H1 (cell line): ENCODE results near the gene NEDD8. TPM values are rescaled to one million over a fixed set of nuclear protein-coding genes. Genes with fewer than 3 reads are reported as not detected.
A peak's percentile ranks its signal among the peaks of the same experiment; 100 is the strongest.

Experiments
- CTCF ChIA-PET: fragments of 300-600 bp; sonication (Branson Sonifier 250); formaldehyde crosslinking; loops from one replicate; lab custom pipeline; 2021; ENCODE audit not compliant: partially characterized antibody; lab: Charles Lee
- POLR2A ChIA-PET: fragments of 300-600 bp; sonication (Branson Sonifier 250); formaldehyde crosslinking; loops from one replicate; lab custom pipeline; 2021; ENCODE audit warnings: inconsistent platforms; ENCODE audit not compliant: partially characterized antibody; lab: Charles Lee
- DNase-seq, 2 experiments: peaks; one replicate each; pipeline versions ENCODE4 v3.0.0 to v3.0.0-alpha.2; 2010 to 2022; ENCODE audit warnings: low spot score in 2 of 2, low read depth in 1 of 2, mixed read lengths in 1 of 2
- FAIRE-seq: peaks from 2 replicates; lab custom pipeline; 2011; peaks lifted over from hg19 to GRCh38; lab: Jason Lieb, UNC
- H2AFZ ChIP-seq: 2 replicates; pipeline ENCODE4 v1.8.1; 2012; ENCODE audit warnings: low read length, inconsistent platforms
- H2AK5ac ChIP-seq: 2 replicates; pipeline ENCODE4 v1.6.1; 2013; ENCODE audit warnings: low read depth, low read length
- H2BK120ac ChIP-seq: replicated peaks from 2 replicates; pipeline ENCODE3; 2013; ENCODE audit warnings: low read depth, low read length, inconsistent platforms
- H2BK12ac ChIP-seq: 2 replicates; pipeline ENCODE4 v1.6.1; 2013; ENCODE audit warnings: low read depth, low read length
- H2BK15ac ChIP-seq: 2 replicates; pipeline ENCODE4 v1.6.1; 2013; ENCODE audit warnings: low read length
- H2BK20ac ChIP-seq: 2 replicates; pipeline ENCODE4 v1.6.1; 2013; ENCODE audit warnings: low read length
- H2BK5ac ChIP-seq: 2 replicates; pipeline ENCODE4 v1.6.1; 2013; ENCODE audit warnings: low read depth, low read length
- H3K14ac ChIP-seq: 2 replicates; pipeline ENCODE4 v1.6.1; 2013; ENCODE audit warnings: inconsistent platforms; ENCODE audit not compliant: insufficient read length
- H3K18ac ChIP-seq: 2 replicates; pipeline ENCODE4 v1.6.1; 2013; ENCODE audit warnings: low read length; ENCODE audit errors: extremely low read depth
- H3K23ac ChIP-seq: 2 replicates; pipeline ENCODE4 v1.6.1; 2013; ENCODE audit warnings: inconsistent platforms; ENCODE audit not compliant: insufficient read length
- H3K23me2 ChIP-seq: 2 replicates; pipeline ENCODE4 v1.6.1; 2013; ENCODE audit warnings: low read depth, low read length
- H3K27ac ChIP-seq: 2 replicates; pipeline ENCODE4 v1.6.1; 2011; ENCODE audit warnings: low read depth, low read length, inconsistent platforms
- H3K27me3 ChIP-seq, 4 experiments: replicated peaks in 1 of 4; 1 replicate in 1 of 4; 2 replicates in 3 of 4; pipeline versions ENCODE4 v1.6.1 to v1.8.1; 2011 to 2013; ENCODE audit warnings: low read length in 3 of 4, mild to moderate bottlenecking in 3 of 4, inconsistent platforms in 2 of 4, mixed read lengths in 2 of 4, moderate library complexity in 1 of 4; ENCODE audit not compliant: control insufficient read depth in 3 of 4, insufficient read depth in 3 of 4; ENCODE audit errors: extremely low read depth in 1 of 4
- H3K36me3 ChIP-seq, 4 experiments: 2 replicates each; pipeline versions ENCODE4 v1.6.1 to v1.8.1; 2011 to 2013; ENCODE audit warnings: mild to moderate bottlenecking in 4 of 4, low read length in 3 of 4, moderate library complexity in 2 of 4, control low read depth in 1 of 4, inconsistent platforms in 1 of 4; ENCODE audit not compliant: insufficient read depth in 4 of 4, control insufficient read depth in 2 of 4
- H3K4ac ChIP-seq: replicated peaks from 2 replicates; pipeline ENCODE3; 2013; ENCODE audit warnings: low read length, low read depth, mixed read lengths, inconsistent platforms; ENCODE audit not compliant: insufficient read length
- H3K4me1 ChIP-seq, 4 experiments: replicated peaks in 1 of 4; 1 replicate in 1 of 4; 2 replicates in 3 of 4; pipeline versions ENCODE4 v1.6.1 to v1.8.1; 2011 to 2013; ENCODE audit warnings: low read length in 3 of 4, inconsistent platforms in 2 of 4, mixed read lengths in 1 of 4; ENCODE audit not compliant: insufficient read depth in 4 of 4, control insufficient read depth in 3 of 4
- H3K4me2 ChIP-seq, 2 experiments: 2 replicates each; pipeline versions ENCODE4 v1.6.1 to v1.8.1; 2011 to 2013; ENCODE audit warnings: low read depth in 2 of 2, low read length in 2 of 2, control low read depth in 1 of 2, inconsistent platforms in 1 of 2, mild to moderate bottlenecking in 1 of 2; ENCODE audit not compliant: insufficient read depth in 1 of 2
- H3K4me3 ChIP-seq, 4 experiments: fragments of 200-600, 300-600 bp in 1 of 4; sonication (generic), shearing (Covaris generic), sonication (Bioruptor Twin) in 1 of 4; 2 replicates each; pipeline versions ENCODE4 v1.5.1 to v1.8.1; 2011 to 2016; ENCODE audit warnings: low read length in 4 of 4, low read depth in 3 of 4, control low read depth in 2 of 4, inconsistent platforms in 2 of 4, mild to moderate bottlenecking in 2 of 4, mixed read lengths in 1 of 4, moderate library complexity in 1 of 4; ENCODE audit not compliant: insufficient read depth in 2 of 4; ENCODE audit errors: extremely low read depth in 1 of 4
- H3K56ac ChIP-seq: replicated peaks from 2 replicates; pipeline ENCODE3; 2013; ENCODE audit warnings: low read depth, mild to moderate bottlenecking, mixed read lengths, low read length, inconsistent platforms; ENCODE audit not compliant: insufficient read length
- H3K79me1 ChIP-seq: 2 replicates; pipeline ENCODE4 v1.6.1; 2013; ENCODE audit warnings: low read depth, low read length, control low read depth
- H3K79me2 ChIP-seq, 2 experiments: 2 replicates each; pipeline versions ENCODE4 v1.6.1 to v1.8.1; 2012 to 2013; ENCODE audit warnings: low read length in 2 of 2, mild to moderate bottlenecking in 2 of 2, inconsistent platforms in 1 of 2; ENCODE audit not compliant: insufficient read depth in 2 of 2, control insufficient read depth in 1 of 2
- H3K9ac ChIP-seq, 4 experiments: replicated peaks in 1 of 4; 1 replicate in 1 of 4; 2 replicates in 3 of 4; pipeline versions ENCODE4 v1.6.1 to v1.8.1; 2011 to 2013; ENCODE audit warnings: low read depth in 3 of 4, low read length in 3 of 4, control low read depth in 2 of 4, mild to moderate bottlenecking in 2 of 4, moderate library complexity in 2 of 4, inconsistent platforms in 1 of 4; ENCODE audit errors: extremely low read depth in 1 of 4
- H3K9me3 ChIP-seq, 2 experiments: 2 replicates each; pipeline versions ENCODE4 v1.6.1 to v1.8.1; 2012 to 2013; ENCODE audit warnings: mild to moderate bottlenecking in 2 of 2, moderate library complexity in 2 of 2, control low read depth in 1 of 2, inconsistent platforms in 1 of 2, low read depth in 1 of 2, low read length in 1 of 2, mixed read lengths in 1 of 2; ENCODE audit not compliant: insufficient read depth in 2 of 2
- H4K20me1 ChIP-seq, 2 experiments: replicated peaks in 1 of 2; 2 replicates each; pipeline versions ENCODE3 to v1.8.1; 2011 to 2013; ENCODE audit warnings: inconsistent platforms in 2 of 2, low read length in 2 of 2, mild to moderate bottlenecking in 1 of 2; ENCODE audit not compliant: insufficient read depth in 2 of 2, control insufficient read depth in 1 of 2
- H4K5ac ChIP-seq: 2 replicates; pipeline ENCODE4 v1.6.1; 2013; ENCODE audit warnings: low read length, low read depth, mixed read lengths, inconsistent platforms; ENCODE audit not compliant: insufficient read length
- H4K8ac ChIP-seq: 2 replicates; pipeline ENCODE4 v1.8.0; 2013; ENCODE audit warnings: mild to moderate bottlenecking, moderate library complexity, low read length, inconsistent platforms; ENCODE audit not compliant: insufficient read depth; ENCODE audit errors: extremely low read depth
- H4K91ac ChIP-seq: replicated peaks from 2 replicates; pipeline ENCODE3; 2013; ENCODE audit warnings: low read length, mixed read lengths, inconsistent platforms; ENCODE audit not compliant: insufficient read length
- CBX5 ChIP-seq: fragments of 300-800, 300-1000 bp; sonication (generic); IDR thresholded peaks from 2 replicates; pipeline ENCODE4 v1.7.1; 2016; ENCODE audit warnings: antibody characterized with exemption, low read length, low read depth
- CREB1 ChIP-seq: IDR thresholded peaks from 2 replicates; pipeline ENCODE4 v1.6.1; 2012; ENCODE audit warnings: inconsistent platforms
- CTBP2 ChIP-seq: IDR thresholded peaks from 2 replicates; pipeline ENCODE4 v1.7.0; 2011; ENCODE audit warnings: borderline replicate concordance, mild to moderate bottlenecking, moderate library complexity, mixed read lengths, low read length; ENCODE audit not compliant: insufficient read depth, insufficient read length
- E2F6 ChIP-seq: IDR thresholded peaks from 2 replicates; pipeline ENCODE4 v1.6.1; 2012; ENCODE audit warnings: inconsistent platforms
- EGR1 ChIP-seq: IDR thresholded peaks from 2 replicates; pipeline ENCODE4 v1.6.1; 2011; ENCODE audit warnings: low read depth, low read length, borderline replicate concordance
- EP300 ChIP-seq, 2 experiments: IDR thresholded peaks; 1 replicate in 1 of 2; 2 replicates in 1 of 2; pipeline ENCODE4 v1.6.1; 2011 to 2012; ENCODE audit warnings: low read depth in 2 of 2, low read length in 2 of 2, mild to moderate bottlenecking in 2 of 2, borderline replicate concordance in 1 of 2, inconsistent platforms in 1 of 2, moderate library complexity in 1 of 2
- EZH2 ChIP-seq: fragments of 200-600 bp; sonication (generic); IDR thresholded peaks from 2 replicates; pipeline ENCODE4 v1.7.1; 2012; ENCODE audit warnings: low read depth, mild to moderate bottlenecking, moderate library complexity, low read length, inconsistent platforms; ENCODE audit not compliant: severe bottlenecking
- HDAC6 ChIP-seq: IDR thresholded peaks from one replicate; pipeline ENCODE4 v1.7.1; 2012; ENCODE audit warnings: low read depth, mild to moderate bottlenecking, inconsistent platforms, low read length, moderate library complexity
- NANOG ChIP-seq: IDR thresholded peaks from 2 replicates; pipeline ENCODE4 v1.6.1; 2011; ENCODE audit warnings: low read length, low read depth, mild to moderate bottlenecking, inconsistent platforms; ENCODE audit not compliant: insufficient read depth, poor library complexity, severe bottlenecking
- RXRA ChIP-seq: IDR thresholded peaks from 2 replicates; pipeline ENCODE4 v1.6.1; 2011; ENCODE audit warnings: low read depth, mild to moderate bottlenecking, low read length, moderate library complexity; ENCODE audit not compliant: insufficient read depth
- TCF12 ChIP-seq: IDR thresholded peaks from 2 replicates; pipeline ENCODE4 v1.6.1; 2011; ENCODE audit warnings: low read depth, mild to moderate bottlenecking, low read length
- WGBS, 2 experiments: shearing (Covaris generic) in 1 of 2; methylation state at CpG; one replicate each; pipeline versions ENCODE4 v1.1.6 to v1.1.7; 2013 to 2015; ENCODE audit warnings: low lambda C conversion rate in 2 of 2, mixed read lengths in 2 of 2, inconsistent platforms in 1 of 2, low coverage in 1 of 2, missing lambda C conversion rate in 1 of 2; ENCODE audit not compliant: insufficient replicate concordance in 2 of 2, insufficient coverage in 1 of 2, insufficient read length in 1 of 2; ENCODE audit errors: extremely low coverage in 1 of 2, missing lambda C conversion rate in 1 of 2; 5-methylcytosine and 5-hydroxymethylcytosine counted together
- polyA plus RNA-seq, 7 experiments: library from polyadenylated mRNA; depleted of rRNA in 3 of 7; stranded (reverse) in 5 of 7; unstranded in 2 of 7; fragments of >200 nt in 5 of 7; fragments of 200-250 nt in 2 of 7; gene quantifications; 1 replicate in 5 of 7; 2 replicates in 1 of 7; 4 replicates in 1 of 7; pipeline versions ENCODE4 v1.2.1 to v1.2.3, GENCODE V29; 2011 to 2013; ENCODE audit warnings: missing spikeins in 2 of 7, mixed read lengths in 2 of 7
- total RNA-seq: library from RNA; stranded (reverse); fragmentation: NEBNext Ultra II Directional; extraction: Animal tissue kit (Norgen Biotek cat#: 25700); gene quantifications from 2 replicates; pipeline ENCODE4 v1.2.1, GENCODE V29; 2021

NEDD8 gene
- total and polyA plus RNA-seq, 2 of the 8 experiments (the other 6 are each of a cell fraction or from before 2014, with no cell fraction given): 253 to 317 TPM

DNA sequence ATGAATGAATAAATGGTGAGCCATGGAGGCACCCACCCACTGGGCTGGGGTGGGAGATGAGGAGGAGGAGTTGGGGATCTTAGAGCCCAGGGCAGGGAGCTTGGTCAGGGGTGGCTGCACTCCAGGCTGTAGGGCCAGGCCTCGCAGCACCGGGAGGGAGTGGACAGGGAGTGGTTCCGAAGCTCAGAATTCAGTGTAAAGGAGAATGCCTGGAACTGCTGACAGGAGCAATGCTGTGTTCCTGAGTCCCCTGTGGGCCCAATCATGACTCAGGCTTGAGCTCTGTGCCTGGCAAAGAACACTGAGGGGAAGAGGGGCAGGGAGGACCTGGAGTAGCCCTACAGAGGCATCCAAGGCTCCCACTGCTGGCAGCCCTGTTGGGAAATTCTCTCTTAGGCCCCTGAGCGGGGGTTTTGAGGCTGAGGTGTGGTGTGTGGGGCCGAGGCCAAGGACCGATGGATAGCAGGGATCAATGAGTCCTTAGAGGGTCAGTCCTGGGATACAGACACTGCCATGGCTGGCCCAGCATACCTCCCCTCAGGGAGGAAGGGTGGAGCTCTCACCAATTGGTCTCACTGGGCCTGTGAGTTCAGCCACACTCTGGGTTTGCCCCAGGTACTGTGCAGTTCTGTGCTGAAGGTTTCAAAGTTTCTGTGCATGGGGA is 48.8 kb upstream of the NEDD8 start:
- FAIRE-seq (no peak), DNase-seq (no peak)
- no peak overlapping the region for H3K23ac ChIP-seq
- no peaks in the 10 kb centered on the region; the same call in 1 of the 2 replicates for H3K79me1 ChIP-seq
- no peak overlapping the region for H3K4ac ChIP-seq
- H2BK12ac ChIP-seq: no peak overlapping the region
- H3K27ac ChIP-seq: no peak overlapping the region
- no peak overlapping the region for H3K56ac ChIP-seq
- no peaks in the 10 kb centered on the region for H3K23me2 ChIP-seq
- peaks cover 0 to 3% of the 10 kb centered on the region in 2 experiments for H4K20me1 ChIP-seq
- no peak overlapping the region for H3K4me3 ChIP-seq
- H3K4me2 ChIP-seq: no peak overlapping the region
- H3K27me3 ChIP-seq: no peaks in the 10 kb centered on the region
- H4K8ac ChIP-seq: peak overlapping the region; percentile 71; the same call in 1 of the 2 replicates
- H2AK5ac ChIP-seq: no peak overlapping the region
- no peak overlapping the region for H4K5ac ChIP-seq
- H3K79me2 ChIP-seq: no peaks in the 10 kb centered on the region
- no peaks in the 10 kb centered on the region for H3K9me3 ChIP-seq
- no peak overlapping the region for H2BK5ac ChIP-seq
- no peak overlapping the region for H2AFZ ChIP-seq
- ChIA-PET POLR2A (interaction anchor here (0.9 to 3.8 kb wide), 10 partner anchors 9 to 68 kb away, joined by 3 to 25 read pairs (median 3); partner anchors contain the start of genes CHMP4A and RABGGTA), CTCF (interaction anchor here (0.6 to 11.5 kb wide), 14 partner anchors 9 to 61 kb away, joined by 3 to 137 read pairs (median 8); partner anchors contain the start of genes CIDEB, DHRS1, LTB4R2 and NOP9)
- H3K9ac ChIP-seq: no peak overlapping the region
- no peak overlapping the region for H2BK20ac ChIP-seq
- no peak overlapping the region for H2BK15ac ChIP-seq
- H3K36me3 ChIP-seq: no peaks in the 10 kb centered on the region
- WGBS, 2 experiments: 87% methylated on average over 6 of the region's 6 CpGs; no CpG with 5 or more reads in 1 of the 2 experiments
- H3K4me1 ChIP-seq: no peaks in the 10 kb centered on the region
- no peak overlapping the region for H4K91ac ChIP-seq
- H2BK120ac ChIP-seq: no peak overlapping the region
- H3K18ac ChIP-seq: no peak overlapping the region
- H3K14ac ChIP-seq: no peak overlapping the region
- TF ChIP-seq EZH2 (no peak), EGR1 (no peak), TCF12 (no peak), HDAC6 (no peak), CBX5 (no peak), E2F6 (no peak), CREB1 (no peak), CTBP2 (no peak), EP300 (IDR thresholded peaks at IDR 0.05; ENCODE audit: borderline replicate concordance in 1 of 2, low read depth in 2 of 2, low read length in 2 of 2) (no peak), NANOG (no peak), RXRA (no peak)
